HG03575 (cell line): ENCODE measurements around the gene OSTN.
A peak's percentile ranks its signal among the peaks of the same experiment; 100 is the strongest.
"Not testable (repeated sequence)": the region's sequence is repeated elsewhere in the genome, so short reads cannot be mapped to it uniquely, and the experiment has no call there.

Experiments used
- ATAC-seq: cut with Tn5 transposase; IDR thresholded peaks from one replicate; pipeline ENCODE4 v1.9.1; 2021; ENCODE audit not compliant: unreplicated experiment, insufficient number of reproducible peaks, low FRiP score; ENCODE audit errors: extremely low read depth

OSTN gene

DNA sequence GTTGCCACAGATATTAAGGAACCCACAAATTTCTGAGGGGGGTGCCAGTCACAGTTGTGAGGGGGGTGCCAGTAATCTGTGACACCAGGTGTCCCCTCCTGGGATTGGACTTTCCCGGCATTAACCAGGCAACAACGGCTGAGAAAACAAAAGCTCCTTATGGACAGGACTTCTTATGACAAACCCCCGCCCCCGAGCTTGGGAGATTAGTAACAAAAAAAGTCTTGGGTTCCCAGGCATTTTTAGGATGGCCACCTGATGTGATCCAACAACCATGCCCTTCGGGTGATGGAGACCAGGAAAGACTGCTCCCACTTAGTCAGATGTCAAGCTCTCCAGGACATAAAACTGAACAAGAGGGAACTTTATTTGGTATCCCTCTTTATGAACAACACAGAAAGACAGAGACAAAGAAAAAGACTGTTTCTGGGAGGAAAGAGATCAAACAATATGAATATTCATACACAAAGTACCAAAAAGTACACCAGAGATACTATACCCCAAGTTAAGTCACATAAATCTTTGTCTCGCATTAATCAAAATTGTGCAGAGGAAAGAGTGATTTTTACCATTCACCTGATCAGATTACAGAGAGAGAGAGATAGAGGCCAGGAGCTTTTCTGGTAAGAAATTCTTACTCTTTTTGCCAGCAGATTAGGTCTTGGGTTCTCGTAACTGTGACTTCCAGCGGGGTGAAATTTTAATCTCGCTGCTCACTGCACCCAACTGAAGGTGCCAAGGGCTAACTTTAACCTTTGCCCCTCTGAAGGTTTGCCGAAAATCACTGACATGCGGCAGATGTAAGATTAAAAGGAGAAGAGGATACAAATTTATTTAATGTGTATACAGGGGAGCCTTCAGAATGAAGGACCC is 61.6 kb downstream of the OSTN start:
- no peak for ATAC-seq

DNA sequence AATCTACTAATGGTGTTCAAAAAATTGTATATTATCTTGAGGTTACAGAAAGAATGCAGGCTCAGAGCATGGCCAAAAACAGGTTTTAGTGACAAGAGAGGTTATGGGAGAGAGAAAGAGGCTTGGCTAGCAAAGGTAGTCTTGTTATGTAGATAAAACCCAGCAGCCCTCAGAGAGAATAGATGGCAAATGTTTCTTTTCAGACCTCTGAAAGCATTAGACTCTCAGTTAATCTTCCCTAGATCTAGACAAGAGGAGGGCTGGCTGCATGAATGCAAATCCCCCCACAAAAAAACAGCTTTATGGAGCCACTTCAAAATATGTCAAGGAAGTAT is 62.2 kb downstream of the OSTN start:
- ATAC-seq = no peak

DNA sequence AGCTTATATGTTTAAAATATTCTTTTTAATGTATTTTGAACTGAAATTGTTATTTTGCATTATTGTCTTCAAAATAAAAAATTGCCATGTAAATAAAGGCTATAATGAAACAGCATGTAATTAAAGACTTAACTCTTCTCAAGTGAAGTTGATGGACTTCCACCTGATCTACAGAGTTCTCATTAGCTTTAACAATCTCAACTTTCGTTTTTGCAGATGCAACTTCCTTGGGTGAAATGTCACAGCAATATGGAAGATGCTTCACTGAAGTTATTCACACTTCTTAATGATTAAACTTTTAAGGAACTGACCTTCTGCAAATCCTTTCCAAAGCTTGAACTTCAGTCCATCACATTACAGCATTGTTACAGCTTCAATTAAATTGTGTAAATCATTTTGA is 63.6 kb downstream of the OSTN start:
- no peak for ATAC-seq

DNA sequence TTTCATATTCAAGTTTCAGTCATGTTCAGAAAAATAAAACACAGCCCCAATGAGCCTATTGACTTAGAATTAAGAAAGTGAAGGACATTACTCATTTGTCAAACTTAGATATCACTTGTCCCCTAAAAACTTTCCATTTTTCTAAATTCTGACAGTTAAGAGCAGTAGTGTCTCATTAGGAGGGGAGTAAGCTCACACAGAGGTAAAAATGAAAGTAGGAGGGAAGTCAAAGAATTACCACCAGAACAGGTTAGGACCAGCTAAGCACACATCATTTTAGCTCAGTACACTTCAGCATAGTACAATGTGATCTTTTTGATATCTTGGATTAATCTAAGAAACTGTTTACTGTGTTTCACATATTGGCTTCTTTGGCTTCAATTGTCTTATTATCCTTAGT is 64.3 kb downstream of the OSTN start:
- ATAC-seq = peak; percentile 77

- ATAC-seq = no peak
These were observed 64.8 kb downstream of the OSTN start for GRCh38 chr3:191263850-191264249.

- no peak for ATAC-seq
These were observed 69.7 kb downstream of the OSTN start for GRCh38 chr3:191268737-191269136.

- peak; percentile 61 for ATAC-seq
These were observed 70.4 kb downstream of the OSTN start for GRCh38 chr3:191269289-191270085.

DNA sequence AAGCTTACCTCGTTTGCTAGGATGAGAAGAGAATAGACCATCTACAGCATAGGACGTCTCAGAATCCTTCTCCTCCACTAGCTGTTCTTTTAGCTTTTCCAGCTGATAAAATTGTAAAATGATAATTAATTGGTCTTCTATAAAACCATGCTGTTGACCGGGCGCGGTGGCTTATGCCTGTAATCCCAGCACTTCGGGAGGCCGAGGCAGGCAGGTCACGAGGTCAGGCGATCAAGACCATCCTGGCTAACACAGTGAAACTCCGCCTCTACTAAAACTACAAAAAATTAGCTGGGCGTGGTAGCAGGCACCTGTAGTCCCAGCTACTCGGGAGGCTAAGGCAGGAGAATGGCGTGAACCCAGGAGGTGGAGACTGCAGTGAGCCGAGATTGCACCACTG is 76.2 kb downstream of the OSTN start:
- not testable (repeated sequence) for ATAC-seq

DNA sequence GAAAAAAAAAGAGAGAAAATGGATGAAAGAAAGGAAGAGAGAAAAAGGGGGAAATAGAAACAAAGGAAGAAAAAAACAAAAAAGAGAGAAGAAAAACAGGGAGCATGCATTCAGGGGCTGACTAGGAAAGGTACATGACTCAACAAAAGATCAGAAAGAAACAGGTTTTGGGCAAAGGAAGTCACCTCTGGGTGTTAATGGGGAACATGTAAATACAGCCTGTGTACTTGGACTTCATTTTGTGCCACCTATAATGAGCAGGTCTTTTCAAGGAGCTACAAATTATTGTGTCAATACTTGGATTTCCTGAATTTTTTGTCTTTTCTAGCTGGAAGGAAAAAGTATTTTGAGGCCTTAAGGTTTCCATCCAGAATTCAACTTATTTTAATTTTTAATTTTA is 76.7 kb downstream of the OSTN start:
- no peak for ATAC-seq

DNA sequence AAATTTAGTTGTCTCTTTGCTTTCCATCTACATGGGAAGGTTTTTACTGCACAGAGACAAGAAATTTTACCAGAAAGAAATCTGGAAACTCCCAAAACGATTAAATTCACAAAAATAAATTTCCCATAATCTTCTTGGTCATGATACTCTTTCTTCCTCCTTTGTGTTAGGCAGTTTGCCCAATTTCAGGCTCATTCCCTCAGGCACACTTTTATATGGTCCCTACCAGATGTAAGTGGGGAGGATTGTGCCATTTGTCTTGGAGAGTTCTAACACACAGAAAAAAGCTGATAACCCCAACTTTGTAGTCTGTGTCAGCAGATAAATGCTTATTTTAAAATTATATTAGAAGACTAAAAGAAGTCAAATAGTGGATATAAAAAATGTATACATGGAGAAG is 81.1 kb downstream of the OSTN start:
- no peak for ATAC-seq

DNA sequence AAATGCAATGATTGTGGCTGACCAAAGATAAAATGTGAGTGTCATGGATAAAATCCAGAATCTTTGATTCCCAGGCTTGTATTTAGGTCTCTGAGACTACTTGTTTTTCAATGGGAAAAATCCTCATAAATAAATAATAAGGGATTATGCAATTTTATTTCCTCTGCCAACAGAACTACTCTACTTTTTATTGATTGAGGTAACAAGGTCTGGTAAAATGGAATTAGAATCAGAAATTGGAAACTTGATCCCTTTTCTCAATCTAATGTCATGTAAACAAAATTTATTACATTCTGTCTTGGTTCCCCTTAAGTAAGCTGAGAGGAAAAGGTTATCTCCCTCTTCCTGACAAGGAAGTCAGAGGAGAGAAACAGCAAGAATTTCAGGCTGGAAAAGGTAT is 81.8 kb downstream of the OSTN start:
- no peak for ATAC-seq

GRCh38 chr3:191282251-191283185 is 83.5 kb downstream of the OSTN start:
- ATAC-seq = no peak

DNA sequence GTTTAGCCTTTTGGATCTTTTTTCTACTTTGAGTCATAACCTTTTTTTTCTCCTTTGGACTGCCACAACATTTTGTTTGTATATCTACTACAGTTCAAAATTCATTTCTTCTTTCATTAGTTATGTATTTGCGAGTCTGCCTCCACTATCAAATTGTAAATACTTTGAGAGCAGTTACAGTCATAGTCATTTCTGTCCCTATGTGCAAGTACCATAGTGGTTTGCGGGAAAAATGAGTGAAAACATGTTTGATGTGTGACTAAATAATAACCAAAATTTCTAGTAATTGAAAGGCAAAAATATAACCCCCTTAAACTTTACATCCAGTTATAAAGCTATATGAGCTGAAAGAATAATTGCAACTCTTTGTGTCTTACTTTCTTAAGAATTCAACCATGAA is 84.4 kb downstream of the OSTN start:
- peak; percentile 57 for ATAC-seq

GRCh38 chr3:191290311-191291025 is 91.4 kb downstream of the OSTN start:
- peak; percentile 79 for ATAC-seq

- no peak for ATAC-seq
These were observed 93.4 kb downstream of the OSTN start for GRCh38 chr3:191292243-191293015.

GRCh38 chr3:191294291-191294690 is 95.2 kb downstream of the OSTN start:
- no peak for ATAC-seq

DNA sequence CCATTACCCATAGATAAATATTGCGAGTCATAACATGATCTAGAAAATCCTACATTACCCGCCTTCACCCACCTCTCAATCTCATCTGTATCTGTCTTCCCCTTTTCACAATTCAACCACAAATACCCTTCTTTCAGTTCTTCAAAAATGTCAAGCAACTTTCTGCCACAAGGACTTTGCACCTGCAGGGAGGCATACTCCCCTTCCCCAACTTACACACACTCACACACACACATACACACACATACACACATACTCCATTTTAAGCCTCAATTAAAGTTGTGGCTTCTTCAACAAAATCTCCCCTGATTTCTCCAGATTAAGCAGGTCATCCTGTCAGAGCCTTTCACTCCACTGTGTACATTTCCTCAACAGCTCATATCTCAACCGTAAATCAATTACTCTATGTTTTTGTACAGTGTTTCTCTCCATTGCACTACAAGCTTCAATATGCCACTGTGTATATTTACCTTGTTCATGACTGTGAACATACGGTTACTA is 97.0 kb downstream of the OSTN start:
- peak; percentile 85 for ATAC-seq

- no peak for ATAC-seq
These were observed 99.8 kb downstream of the OSTN start for GRCh38 chr3:191298846-191299245.
